Fibroblast of lung (primary cell): ENCODE data around the gene GNPTAB. TPM values are rescaled to one million over a fixed set of nuclear protein-coding genes. Genes with fewer than 3 reads are reported as not detected.

Experiments
- DNase-seq, 2 donors: peaks; one replicate each; pipeline versions ENCODE4 v3.0.0 to v3.0.0-alpha.2; 2010; ENCODE audit warnings: low read depth in 2 of 2
- H2AFZ ChIP-seq: 2 replicates; pipeline ENCODE4 v1.5.1; 2012; ENCODE audit warnings: low read length, control low read depth, inconsistent platforms
- H3K27ac ChIP-seq: 2 replicates; pipeline ENCODE4 v1.5.1; 2011; ENCODE audit warnings: low read length, control low read depth; ENCODE audit not compliant: insufficient read depth
- H3K27me3 ChIP-seq: 2 replicates; pipeline ENCODE4 v1.5.1; 2011; ENCODE audit warnings: mild to moderate bottlenecking, low read length; ENCODE audit not compliant: control insufficient read depth, insufficient read depth
- H3K36me3 ChIP-seq: 2 replicates; pipeline ENCODE4 v1.5.1; 2011; ENCODE audit warnings: low read length; ENCODE audit not compliant: control insufficient read depth, insufficient read depth
- H3K4me1 ChIP-seq: 2 replicates; pipeline ENCODE4 v1.5.1; 2011; ENCODE audit warnings: low read length; ENCODE audit not compliant: control insufficient read depth, insufficient read depth; ENCODE audit errors: extremely low read depth
- H3K4me2 ChIP-seq: 2 replicates; pipeline ENCODE4 v1.5.1; 2011; ENCODE audit warnings: low read length, control low read depth; ENCODE audit not compliant: insufficient read depth; ENCODE audit errors: extremely low read depth
- H3K4me3 ChIP-seq, 4 experiments: fragments of 200-600 bp in 1 of 4; sonication (generic) in 1 of 4; replicated peaks in 1 of 4; 2 replicates each; pipeline ENCODE4 v1.5.1; 2011 to 2016; ENCODE audit warnings: low read length in 4 of 4, low read depth in 3 of 4, mild to moderate bottlenecking in 3 of 4, control low read depth in 2 of 4, inconsistent platforms in 1 of 4, mixed read lengths in 1 of 4; ENCODE audit not compliant: insufficient read depth in 1 of 4; ENCODE audit errors: control extremely low read depth in 1 of 4
- H3K79me2 ChIP-seq: 2 replicates; pipeline ENCODE4 v1.5.1; 2012; ENCODE audit warnings: mild to moderate bottlenecking, low read length, inconsistent platforms; ENCODE audit not compliant: control insufficient read depth, insufficient read depth
- H3K9ac ChIP-seq: 2 replicates; pipeline ENCODE4 v1.5.1; 2011; ENCODE audit warnings: mild to moderate bottlenecking, low read length, control low read depth; ENCODE audit not compliant: insufficient read depth
- H3K9me3 ChIP-seq: 2 replicates; pipeline ENCODE4 v1.5.1; 2012; ENCODE audit warnings: low read depth, low read length; ENCODE audit not compliant: control insufficient read depth, insufficient read depth
- H4K20me1 ChIP-seq: 2 replicates; pipeline ENCODE4 v1.5.1; 2011; ENCODE audit warnings: low read length; ENCODE audit not compliant: control insufficient read depth, insufficient read depth; ENCODE audit errors: extremely low read depth
- CTCF ChIP-seq, 2 donors: IDR thresholded peaks in 1 of 2; conservative IDR thresholded peaks in 1 of 2; 1 replicate in 1 of 2; 2 replicates in 1 of 2; pipeline ENCODE4 v1.5.1; 2011 to 2012; ENCODE audit warnings: low read length in 2 of 2, control low read depth in 1 of 2, inconsistent platforms in 1 of 2, low read depth in 1 of 2, mild to moderate bottlenecking in 1 of 2
- EZH2 ChIP-seq: IDR thresholded peaks from 2 replicates; pipeline ENCODE4 v1.5.1; 2012; ENCODE audit warnings: low read length, control low read depth, mild to moderate bottlenecking; ENCODE audit errors: missing control alignments
- polyA plus RNA-seq, 2 donors: library from polyadenylated mRNA; depleted of rRNA in 1 of 2; stranded (reverse) in 1 of 2; unstranded in 1 of 2; fragments of >200 nt; gene quantifications; 2 replicates each; pipeline ENCODE4 v1.2.1, GENCODE V29; 2011 to 2012; ENCODE audit warnings: missing spikeins in 1 of 2
- total RNA-seq: library from RNA; depleted of rRNA; stranded (reverse); fragments of >200 nt; gene quantifications from 2 replicates; pipeline ENCODE4 v1.2.1, GENCODE V29; 2014

Gene GNPTAB
- total and polyA plus RNA-seq, 2 donors (not counting 1 experiment from before 2014, with no cell fraction given): 49.7 to 58.4 TPM

GRCh38 chr12:101697197-101697929 is 133.4 kb downstream of the GNPTAB start, which contains the start of gene CHPT1:
TSS of gene CHPT1 (plus strand) at chr12:101697640. CDS start at chr12:101697862, 222 bp downstream.
- TF ChIP-seq EZH2: no peak
- TF ChIP-seq CTCF (conservative IDR thresholded peaks at IDR 0.05 in 1 of 2, IDR thresholded peaks at IDR 0.05 in 1 of 2; ENCODE audit: low read depth in 1 of 2, low read length in 2 of 2): no peak
- Histone ChIP-seq H3K9ac (peak within 1 kb of the TSS; percentile 74), H4K20me1 (no peaks in the 10 kb centered on the region), H2AFZ (peak within 1 kb of the TSS; percentile 92), H3K36me3 (no peaks in the 10 kb centered on the region), H3K9me3 (no peaks in the 10 kb centered on the region), H3K4me3 (peak within 1 kb of the TSS; percentile 69 to 88 (median 84)), H3K27me3 (no peaks in the 10 kb centered on the region), H3K4me2 (peak within 1 kb of the TSS; percentile 97), H3K79me2 (peaks cover 13% of the 10 kb centered on the region), H3K4me1 (no peaks in the 10 kb centered on the region), H3K27ac (peak within 1 kb of the TSS; percentile 69)
- peak; percentile 26 to 32 for DNase-seq

- DNase-seq: peak in 1 of 2 donors; percentile 42
- Histone ChIP-seq H3K27me3 (no peaks in the 10 kb centered on the region), H3K79me2 (peaks cover 11% of the 10 kb centered on the region), H4K20me1 (no peaks in the 10 kb centered on the region), H3K9ac (peak overlapping the region; percentile 74), H3K27ac (peak overlapping the region; percentile 55), H2AFZ (peak overlapping the region; percentile 92), H3K4me2 (peak overlapping the region; percentile 97), H3K4me1 (no peaks in the 10 kb centered on the region), H3K9me3 (no peaks in the 10 kb centered on the region), H3K36me3 (no peaks in the 10 kb centered on the region), H3K4me3 (peak overlapping the region; percentile 65 to 84 (median 74))
- TF ChIP-seq CTCF (conservative IDR thresholded peaks at IDR 0.05 in 1 of 2, IDR thresholded peaks at IDR 0.05 in 1 of 2; ENCODE audit: low read depth in 1 of 2, low read length in 2 of 2) (no peak), EZH2 (no peak)
These were observed 134.2 kb downstream of the GNPTAB start for GRCh38 chr12:101696251-101697196.

GRCh38 chr12:101695706-101696105 is 135.1 kb downstream of the GNPTAB start:
- H4K20me1 ChIP-seq: no peaks in the 10 kb centered on the region

More at GRCh38 chr12:101695706-101696105, 135.1 kb downstream of the GNPTAB start:
- Histone ChIP-seq H3K4me1 (no peaks in the 10 kb centered on the region), H2AFZ (no peak overlapping the region), H3K79me2 (peaks cover 11% of the 10 kb centered on the region), H3K27me3 (no peaks in the 10 kb centered on the region), H3K9me3 (no peaks in the 10 kb centered on the region), H3K27ac (no peak overlapping the region), H3K4me3 (no peak overlapping the region), H3K9ac (no peak overlapping the region), H3K4me2 (no peak overlapping the region), H3K36me3 (no peaks in the 10 kb centered on the region)
- DNase-seq: peak in 1 of 2 donors; percentile 53
- no peak for TF ChIP-seq EZH2
- no peak for TF ChIP-seq CTCF (conservative IDR thresholded peaks at IDR 0.05 in 1 of 2, IDR thresholded peaks at IDR 0.05 in 1 of 2; ENCODE audit: low read depth in 1 of 2, low read length in 2 of 2)
